ENCODE results near the gene FRMD8.

GRCh38 chr11:65382033-65382803 is 4.2 kb upstream of the FRMD8 start, which contains the start of gene SLC25A45:
- TF ChIP-seq POLR2A (IDR thresholded peaks at IDR 0.05), result peak; percentile 62 to 89
- TF ChIP-seq CTCF (IDR thresholded peaks at IDR 0.05 in 4 of 5, conservative IDR thresholded peaks at IDR 0.05 in 1 of 5), result peak; percentile 93 to 99 (median 96)

Data from gastrocnemius medialis (tissue), 4 donors.